Astrocyte (in vitro differentiated cells and primary cell): ENCODE data around the gene TMEM8B. TPM values are rescaled to one million over a fixed set of nuclear protein-coding genes. Genes with fewer than 3 reads are reported as not detected.

Experiments
- DNase-seq: peaks from one replicate; pipeline ENCODE4 v3.0.0-alpha.2; 2010; ENCODE audit warnings: low read depth
- FAIRE-seq: peaks from 2 replicates; lab custom pipeline; 2011; peaks lifted over from hg19 to GRCh38; lab: Jason Lieb, UNC
- H2AFZ ChIP-seq: 2 replicates; pipeline ENCODE4 v1.6.0; 2012; ENCODE audit warnings: low read depth, low read length, inconsistent platforms
- H3K27ac ChIP-seq: 2 replicates; pipeline ENCODE4 v1.5.1; 2011; ENCODE audit warnings: low read depth, low read length, inconsistent platforms
- H3K27me3 ChIP-seq: 2 replicates; pipeline ENCODE4 v1.6.0; 2011; ENCODE audit warnings: low read length, inconsistent platforms; ENCODE audit not compliant: insufficient read depth
- H3K36me3 ChIP-seq: 2 replicates; pipeline ENCODE4 v1.5.1; 2011; ENCODE audit warnings: low read length, inconsistent platforms; ENCODE audit not compliant: insufficient read depth
- H3K4me1 ChIP-seq: 2 replicates; pipeline ENCODE4 v1.5.1; 2011; ENCODE audit warnings: low read length, inconsistent platforms; ENCODE audit not compliant: insufficient read depth
- H3K4me2 ChIP-seq: 2 replicates; pipeline ENCODE4 v1.6.0; 2012; ENCODE audit warnings: low read length, inconsistent platforms
- H3K4me3 ChIP-seq: 2 replicates; pipeline ENCODE4 v1.5.1; 2011; ENCODE audit warnings: low read depth, mild to moderate bottlenecking, low read length, inconsistent platforms; ENCODE audit not compliant: insufficient read depth
- H3K79me2 ChIP-seq: 2 replicates; pipeline ENCODE4 v1.6.0; 2012; ENCODE audit warnings: mild to moderate bottlenecking, low read length, inconsistent platforms; ENCODE audit not compliant: insufficient read depth
- H3K9ac ChIP-seq: 2 replicates; pipeline ENCODE4 v1.6.0; 2012; ENCODE audit warnings: mild to moderate bottlenecking, low read length, inconsistent platforms
- H3K9me3 ChIP-seq: 2 replicates; pipeline ENCODE4 v1.5.1; 2012; ENCODE audit warnings: low read depth, mild to moderate bottlenecking, low read length, inconsistent platforms; ENCODE audit not compliant: insufficient read depth
- H4K20me1 ChIP-seq: 2 replicates; pipeline ENCODE4 v1.6.0; 2012; ENCODE audit warnings: low read length, inconsistent platforms; ENCODE audit not compliant: insufficient read depth
- H3K27ac Mint-ChIP-seq: one replicate; pipeline ENCODE4 v1.8.0; 2021; ENCODE audit warnings: mild to moderate bottlenecking, mixed read lengths; ENCODE audit not compliant: unreplicated experiment
- H3K27me3 Mint-ChIP-seq: one replicate; pipeline ENCODE4 v1.8.0; 2021; ENCODE audit warnings: low read depth, mixed read lengths; ENCODE audit not compliant: unreplicated experiment
- H3K36me3 Mint-ChIP-seq: one replicate; pipeline ENCODE4 v1.8.0; 2021; ENCODE audit warnings: low read depth, mixed read lengths; ENCODE audit not compliant: unreplicated experiment
- H3K4me1 Mint-ChIP-seq: one replicate; pipeline ENCODE4 v1.8.0; 2021; ENCODE audit warnings: low read depth, mixed read lengths; ENCODE audit not compliant: unreplicated experiment
- H3K4me3 Mint-ChIP-seq: one replicate; pipeline ENCODE4 v1.8.0; 2021; ENCODE audit warnings: mild to moderate bottlenecking, moderate library complexity, mixed read lengths; ENCODE audit not compliant: unreplicated experiment
- H3K9me3 Mint-ChIP-seq: one replicate; pipeline ENCODE4 v1.8.0; 2021; ENCODE audit warnings: mild to moderate bottlenecking, mixed read lengths; ENCODE audit not compliant: unreplicated experiment
- EZH2 ChIP-seq: IDR thresholded peaks from 2 replicates; pipeline ENCODE4 v1.6.1; 2012; ENCODE audit warnings: mild to moderate bottlenecking, low read length, inconsistent platforms; ENCODE audit not compliant: insufficient read depth
- total RNA-seq: library from RNA; stranded (reverse); gene quantifications from 2 replicates; pipeline ENCODE4 v1.2.1, GENCODE V29; 2021
- TF ChIP-seq, protein P1 (sequence below): IDR thresholded peaks from 2 replicates; pipeline ENCODE4 v1.5.1; 2011; ENCODE audit warnings: low read depth, mild to moderate bottlenecking, inconsistent platforms, low read length, moderate library complexity; ENCODE audit not compliant: insufficient read depth

TMEM8B gene
- total RNA-seq, 1 donor from 2014 or later = 8.9 TPM

DNA sequence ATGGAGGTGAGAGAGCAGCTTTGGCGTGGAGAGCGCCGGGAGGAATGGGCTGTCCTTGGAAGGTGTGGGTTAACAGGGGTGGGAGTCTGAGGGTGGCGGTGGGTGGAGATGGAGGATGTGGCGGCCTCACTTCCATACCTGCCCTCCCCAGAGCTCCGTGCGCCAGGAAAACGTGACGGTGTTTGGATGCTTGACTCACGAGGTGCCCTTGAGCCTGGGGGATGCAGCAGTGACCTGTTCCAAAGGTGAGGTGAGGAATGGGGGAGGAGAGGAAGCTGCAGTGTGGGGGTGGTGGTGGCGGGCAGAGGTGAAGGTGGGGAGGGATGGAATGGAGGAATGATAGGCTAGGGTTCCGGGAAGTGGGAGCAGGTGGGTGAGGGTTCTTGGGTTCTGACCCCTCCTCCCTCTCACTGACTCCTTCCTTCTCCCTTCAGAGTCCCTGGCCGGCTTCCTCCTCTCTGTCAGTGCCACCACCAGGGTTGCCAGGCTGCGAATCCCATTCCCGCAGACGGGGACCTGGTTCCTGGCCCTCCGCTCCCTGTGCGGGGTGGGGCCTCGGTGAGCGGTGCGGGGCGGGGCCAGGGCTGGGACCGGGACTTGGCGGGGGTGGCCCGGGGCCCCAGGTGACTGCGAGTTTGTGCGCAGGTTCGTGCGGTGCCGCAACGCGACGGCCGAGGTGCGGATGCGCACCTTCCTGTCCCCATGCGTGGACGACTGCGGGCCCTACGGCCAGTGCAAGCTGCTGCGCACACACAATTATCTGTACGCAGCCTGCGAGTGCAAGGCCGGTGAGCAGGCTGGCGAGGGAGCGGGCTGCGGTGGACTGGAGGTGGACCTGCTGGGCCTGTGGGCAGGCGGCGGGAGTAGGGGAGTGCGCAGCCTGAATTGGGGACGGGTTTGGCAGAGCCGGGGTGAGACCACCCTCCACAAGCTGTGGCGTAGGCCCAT, 17.1 kb downstream of the TMEM8B start:
- Mint-ChIP-seq H3K4me1 (peaks cover 22% of the 10 kb centered on the region), H3K27ac (no peak overlapping the region), H3K27me3 (peaks cover 29% of the 10 kb centered on the region), H3K36me3 (peaks cover 14% of the 10 kb centered on the region), H3K9me3 (peaks cover 4% of the 10 kb centered on the region), H3K4me3 (no peak overlapping the region)
- Histone ChIP-seq H3K27ac (no peak overlapping the region), H3K4me2 (no peak overlapping the region), H3K27me3 (no peaks in the 10 kb centered on the region), H4K20me1 (no peaks in the 10 kb centered on the region), H3K79me2 (no peaks in the 10 kb centered on the region), H3K4me3 (no peak overlapping the region), H3K4me1 (peaks cover 28% of the 10 kb centered on the region), H3K36me3 (no peaks in the 10 kb centered on the region), H3K9me3 (no peaks in the 10 kb centered on the region), H3K9ac (no peak overlapping the region), H2AFZ (no peak overlapping the region)
- DNase-seq = no peak
- no peak for FAIRE-seq
- TF ChIP-seq, protein P1, sequence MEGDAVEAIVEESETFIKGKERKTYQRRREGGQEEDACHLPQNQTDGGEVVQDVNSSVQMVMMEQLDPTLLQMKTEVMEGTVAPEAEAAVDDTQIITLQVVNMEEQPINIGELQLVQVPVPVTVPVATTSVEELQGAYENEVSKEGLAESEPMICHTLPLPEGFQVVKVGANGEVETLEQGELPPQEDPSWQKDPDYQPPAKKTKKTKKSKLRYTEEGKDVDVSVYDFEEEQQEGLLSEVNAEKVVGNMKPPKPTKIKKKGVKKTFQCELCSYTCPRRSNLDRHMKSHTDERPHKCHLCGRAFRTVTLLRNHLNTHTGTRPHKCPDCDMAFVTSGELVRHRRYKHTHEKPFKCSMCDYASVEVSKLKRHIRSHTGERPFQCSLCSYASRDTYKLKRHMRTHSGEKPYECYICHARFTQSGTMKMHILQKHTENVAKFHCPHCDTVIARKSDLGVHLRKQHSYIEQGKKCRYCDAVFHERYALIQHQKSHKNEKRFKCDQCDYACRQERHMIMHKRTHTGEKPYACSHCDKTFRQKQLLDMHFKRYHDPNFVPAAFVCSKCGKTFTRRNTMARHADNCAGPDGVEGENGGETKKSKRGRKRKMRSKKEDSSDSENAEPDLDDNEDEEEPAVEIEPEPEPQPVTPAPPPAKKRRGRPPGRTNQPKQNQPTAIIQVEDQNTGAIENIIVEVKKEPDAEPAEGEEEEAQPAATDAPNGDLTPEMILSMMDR = no peak
- no peak for TF ChIP-seq EZH2

DNA sequence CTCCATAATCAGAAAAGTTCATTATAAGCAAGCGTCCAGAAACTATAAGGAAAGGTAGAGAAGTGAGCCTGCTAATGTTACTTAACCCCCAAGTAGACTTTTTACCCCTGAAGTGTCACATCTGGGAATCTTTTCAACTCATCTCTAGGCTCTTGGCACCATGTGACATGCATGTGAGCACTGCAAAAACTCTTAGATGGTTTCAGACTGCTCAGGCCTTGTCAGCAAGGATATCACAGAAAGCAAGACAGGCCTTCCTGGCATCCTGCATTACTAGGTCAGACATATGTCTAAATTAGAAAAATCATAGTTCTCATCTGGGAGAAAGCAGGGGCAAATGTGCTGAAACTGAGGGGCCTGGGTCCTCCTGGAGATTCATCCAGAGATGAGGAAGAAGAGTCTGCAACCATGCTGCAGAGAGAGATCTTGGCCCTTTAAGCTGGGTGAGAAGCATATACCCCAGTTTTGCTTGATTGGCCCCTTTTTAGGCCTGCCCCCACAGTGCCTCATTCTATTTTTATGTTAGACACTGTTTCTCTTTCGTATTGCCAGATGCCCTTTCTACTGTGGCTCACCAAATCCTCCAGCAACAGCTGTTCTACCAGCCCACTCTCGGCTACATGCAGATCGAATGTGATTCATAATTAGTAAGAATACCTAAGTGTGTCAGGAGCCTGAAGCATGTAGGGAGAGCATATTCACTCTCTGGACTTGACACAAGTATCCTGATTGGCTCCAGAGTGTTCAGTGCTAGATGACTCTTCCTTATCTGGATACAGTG, 19.0 kb downstream of the TMEM8B start:
- Histone ChIP-seq H2AFZ (no peak overlapping the region), H3K4me1 (peaks cover 28% of the 10 kb centered on the region), H4K20me1 (no peaks in the 10 kb centered on the region), H3K79me2 (no peaks in the 10 kb centered on the region), H3K36me3 (no peaks in the 10 kb centered on the region), H3K27ac (peak overlapping the region; percentile 36), H3K4me3 (no peak overlapping the region), H3K9ac (no peak overlapping the region), H3K27me3 (no peaks in the 10 kb centered on the region), H3K9me3 (no peaks in the 10 kb centered on the region), H3K4me2 (peak overlapping the region; percentile 48)
- H3K4me3 Mint-ChIP-seq = no peak overlapping the region
- peaks cover 22% of the 10 kb centered on the region for H3K4me1 Mint-ChIP-seq
- TF ChIP-seq, protein P1 = no peak
- no peak for TF ChIP-seq EZH2
- peaks cover 4% of the 10 kb centered on the region for H3K9me3 Mint-ChIP-seq
- FAIRE-seq = peak; percentile 5
- no peak overlapping the region for H3K27ac Mint-ChIP-seq
- peaks cover 37% of the 10 kb centered on the region for H3K27me3 Mint-ChIP-seq
- DNase-seq = peak; percentile 95
- peaks cover 12% of the 10 kb centered on the region for H3K36me3 Mint-ChIP-seq
